Nephron progenitor cell (in vitro differentiated cells): ENCODE results near the gene SIDT1.
"Not testable (repeated sequence)": the region's sequence is repeated elsewhere in the genome, so short reads cannot be mapped to it uniquely, and the experiment has no call there.

Experiments
- DNase-seq: peaks from one replicate; pipeline ENCODE4 v3.0.0; 2021
- H3K27ac Mint-ChIP-seq: 2 replicates; pipeline ENCODE4 v1.8.0; 2021; ENCODE audit warnings: mild to moderate bottlenecking, moderate library complexity, mixed read lengths
- H3K27me3 Mint-ChIP-seq: 2 replicates; pipeline ENCODE4 v1.8.0; 2021; ENCODE audit warnings: mild to moderate bottlenecking, low read depth, mixed read lengths; ENCODE audit not compliant: poor library complexity
- H3K36me3 Mint-ChIP-seq: 2 replicates; pipeline ENCODE4 v1.8.0; 2021; ENCODE audit warnings: low read depth, mixed read lengths
- H3K4me1 Mint-ChIP-seq: 2 replicates; pipeline ENCODE4 v1.8.0; 2021; ENCODE audit warnings: mixed read lengths
- H3K4me3 Mint-ChIP-seq: 2 replicates; pipeline ENCODE4 v1.8.0; 2021; ENCODE audit warnings: mild to moderate bottlenecking, moderate library complexity, mixed read lengths
- H3K9me3 Mint-ChIP-seq: 2 replicates; pipeline ENCODE4 v1.8.0; 2021; ENCODE audit warnings: mild to moderate bottlenecking, moderate library complexity, mixed read lengths
- TF ChIP-seq, protein P1 (sequence below): fragments of 200-600 bp; sonication (generic); IDR thresholded peaks from 2 replicates; pipeline ENCODE4 v1.5.0; 2021; ENCODE audit warnings: antibody characterized with exemption

SIDT1 gene

DNA sequence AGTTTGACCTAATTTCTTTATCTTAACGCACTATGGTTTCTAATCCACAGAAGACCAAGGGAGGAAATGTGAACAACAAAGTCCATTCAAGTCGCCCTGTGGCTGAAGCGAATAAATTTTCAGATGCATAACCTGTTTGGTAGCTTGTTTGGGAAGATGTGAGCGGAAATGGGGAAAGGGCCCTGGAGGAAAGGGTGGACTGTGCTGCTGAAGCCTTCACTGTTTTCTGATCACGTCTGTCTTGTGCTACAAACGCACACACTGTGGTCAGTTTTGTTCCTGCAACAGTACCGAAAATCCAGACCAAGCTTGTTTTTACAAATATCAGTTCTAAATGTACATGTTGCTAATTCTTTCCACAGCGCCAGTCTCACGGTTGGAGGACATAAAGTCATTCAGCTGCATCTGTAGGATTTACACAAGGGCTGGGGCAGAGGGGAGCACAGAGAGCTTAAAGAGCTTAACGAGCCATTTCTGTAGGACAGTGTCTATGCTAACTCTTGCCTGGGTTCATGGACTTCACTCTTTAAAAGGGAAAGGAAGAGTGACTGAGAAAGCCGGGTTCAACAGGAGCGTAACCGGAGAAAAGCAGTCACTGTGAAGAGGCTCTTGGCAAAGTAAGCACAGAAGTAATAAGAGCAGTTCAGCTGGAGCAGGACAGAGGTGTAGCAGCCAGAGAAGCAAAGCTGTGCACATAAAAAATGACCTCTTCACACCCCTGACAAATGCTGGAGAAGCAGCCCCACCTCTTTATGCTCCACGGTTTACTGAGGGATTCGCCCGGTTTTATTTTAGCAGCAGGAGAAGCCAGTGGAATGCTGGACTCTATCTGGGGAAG, 97.4 kb downstream of the SIDT1 start:
- no peak for DNase-seq
- peaks cover 49% of the 10 kb centered on the region for H3K4me1 Mint-ChIP-seq
- H3K4me3 Mint-ChIP-seq = peak overlapping the region; percentile 33
- H3K27me3 Mint-ChIP-seq = peaks cover 26% of the 10 kb centered on the region
- H3K9me3 Mint-ChIP-seq = no peaks in the 10 kb centered on the region
- peak overlapping the region; percentile 97 for H3K27ac Mint-ChIP-seq
- no peaks in the 10 kb centered on the region for H3K36me3 Mint-ChIP-seq
- TF ChIP-seq, protein P1, sequence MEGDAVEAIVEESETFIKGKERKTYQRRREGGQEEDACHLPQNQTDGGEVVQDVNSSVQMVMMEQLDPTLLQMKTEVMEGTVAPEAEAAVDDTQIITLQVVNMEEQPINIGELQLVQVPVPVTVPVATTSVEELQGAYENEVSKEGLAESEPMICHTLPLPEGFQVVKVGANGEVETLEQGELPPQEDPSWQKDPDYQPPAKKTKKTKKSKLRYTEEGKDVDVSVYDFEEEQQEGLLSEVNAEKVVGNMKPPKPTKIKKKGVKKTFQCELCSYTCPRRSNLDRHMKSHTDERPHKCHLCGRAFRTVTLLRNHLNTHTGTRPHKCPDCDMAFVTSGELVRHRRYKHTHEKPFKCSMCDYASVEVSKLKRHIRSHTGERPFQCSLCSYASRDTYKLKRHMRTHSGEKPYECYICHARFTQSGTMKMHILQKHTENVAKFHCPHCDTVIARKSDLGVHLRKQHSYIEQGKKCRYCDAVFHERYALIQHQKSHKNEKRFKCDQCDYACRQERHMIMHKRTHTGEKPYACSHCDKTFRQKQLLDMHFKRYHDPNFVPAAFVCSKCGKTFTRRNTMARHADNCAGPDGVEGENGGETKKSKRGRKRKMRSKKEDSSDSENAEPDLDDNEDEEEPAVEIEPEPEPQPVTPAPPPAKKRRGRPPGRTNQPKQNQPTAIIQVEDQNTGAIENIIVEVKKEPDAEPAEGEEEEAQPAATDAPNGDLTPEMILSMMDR = no peak

DNA sequence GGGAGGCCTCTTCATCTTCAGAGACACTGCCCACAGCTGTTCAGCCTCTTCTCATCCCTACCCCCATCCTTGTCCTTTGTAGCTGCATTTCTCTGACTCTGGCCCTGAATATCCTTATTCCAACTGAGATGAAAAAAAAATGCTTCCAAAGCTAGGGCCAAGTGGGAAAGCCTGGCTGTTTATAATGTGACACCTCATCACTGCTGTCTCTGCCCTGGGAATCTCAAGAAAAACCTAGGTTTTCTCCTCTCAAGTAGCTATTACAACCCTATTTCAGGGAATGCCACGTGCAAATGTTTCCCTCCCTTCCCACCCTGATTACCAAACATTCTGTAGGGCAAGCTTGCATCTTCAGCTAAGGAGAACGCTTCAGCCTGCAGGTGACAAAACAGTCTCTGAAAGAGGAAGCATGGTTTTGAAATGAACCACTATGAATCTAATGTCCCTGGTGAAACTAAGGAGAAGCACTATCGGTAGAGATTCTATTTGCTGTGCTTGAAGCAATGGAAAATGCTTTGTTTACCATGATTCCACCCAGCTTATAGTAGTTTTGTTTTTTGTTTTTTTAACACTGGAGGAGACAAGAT, 98.7 kb downstream of the SIDT1 start:
- H3K36me3 Mint-ChIP-seq = no peaks in the 10 kb centered on the region
- DNase-seq = no peak
- TF ChIP-seq, protein P1 = no peak
- H3K4me3 Mint-ChIP-seq = peak overlapping the region; percentile 39
- peak overlapping the region; percentile 97 for H3K27ac Mint-ChIP-seq
- H3K27me3 Mint-ChIP-seq = peaks cover 14% of the 10 kb centered on the region
- H3K9me3 Mint-ChIP-seq = no peaks in the 10 kb centered on the region
- H3K4me1 Mint-ChIP-seq = peaks cover 47% of the 10 kb centered on the region

DNA sequence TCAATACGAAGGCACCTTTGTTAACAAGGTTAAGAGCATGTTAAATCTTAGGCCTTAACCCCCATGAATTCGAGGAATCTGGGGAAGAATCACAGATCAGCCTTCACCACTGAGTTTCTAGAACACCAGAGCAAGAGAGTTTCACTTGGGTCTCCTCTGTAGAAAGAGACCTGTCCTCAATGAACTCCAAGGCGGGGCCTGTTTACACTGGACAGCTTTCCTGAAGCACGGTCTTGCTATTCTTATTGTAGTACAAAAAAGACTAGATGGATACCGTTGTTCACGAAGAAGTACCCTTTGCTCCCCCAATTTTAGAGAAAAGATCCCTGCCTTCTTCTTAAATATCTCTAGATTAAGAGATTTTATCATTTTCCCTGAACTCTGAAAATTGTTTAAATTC, 99.2 kb downstream of the SIDT1 start:
- H3K9me3 Mint-ChIP-seq = no peaks in the 10 kb centered on the region

DNA sequence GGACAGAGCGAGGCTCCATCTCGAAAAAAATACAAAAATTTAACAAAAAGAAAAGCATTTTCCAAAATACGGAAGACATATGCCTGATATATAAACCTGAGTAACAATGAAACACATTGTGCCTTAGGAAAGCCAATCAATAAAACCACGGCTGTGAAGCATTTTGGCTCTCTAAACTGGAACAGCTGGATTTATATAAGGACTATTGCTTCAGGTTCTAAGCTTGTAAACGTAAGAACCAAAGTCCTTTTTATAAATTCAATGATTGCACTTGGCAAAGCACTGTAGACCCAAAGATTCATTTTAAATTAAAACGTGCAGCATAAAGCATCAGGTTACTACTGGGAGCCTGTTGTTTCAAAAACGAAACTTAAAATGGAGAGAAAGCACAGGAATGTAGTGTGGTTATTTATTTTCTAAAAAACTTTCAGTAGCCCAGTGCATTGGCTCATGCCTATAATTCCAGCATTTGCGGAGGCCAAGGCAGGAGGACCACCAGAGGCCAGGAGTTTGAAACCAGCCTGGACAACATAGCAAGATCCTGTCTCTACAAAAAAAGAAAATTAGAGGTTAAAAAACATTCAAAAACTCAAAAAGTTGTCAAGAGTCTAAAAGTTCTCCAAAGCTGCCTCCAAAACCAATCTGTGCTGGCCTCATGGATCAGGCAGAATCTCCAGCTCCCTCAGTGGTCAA, 102.6 kb downstream of the SIDT1 start:
- Mint-ChIP-seq H3K9me3 (no peaks in the 10 kb centered on the region), H3K4me1 (peaks cover 15% of the 10 kb centered on the region), H3K27me3 (no peaks in the 10 kb centered on the region), H3K36me3 (no peaks in the 10 kb centered on the region), H3K4me3 (no peak overlapping the region), H3K27ac (no peak overlapping the region)
- TF ChIP-seq, protein P1 = no peak
- no peak for DNase-seq

More for the DNA sequence above, 99.2 kb downstream of the SIDT1 start:
- Mint-ChIP-seq H3K27ac (no peak overlapping the region), H3K4me3 (no peak overlapping the region), H3K4me1 (peaks cover 42% of the 10 kb centered on the region), H3K27me3 (peaks cover 9% of the 10 kb centered on the region), H3K36me3 (no peaks in the 10 kb centered on the region)
- TF ChIP-seq, protein P1 = no peak
- no peak for DNase-seq

DNA sequence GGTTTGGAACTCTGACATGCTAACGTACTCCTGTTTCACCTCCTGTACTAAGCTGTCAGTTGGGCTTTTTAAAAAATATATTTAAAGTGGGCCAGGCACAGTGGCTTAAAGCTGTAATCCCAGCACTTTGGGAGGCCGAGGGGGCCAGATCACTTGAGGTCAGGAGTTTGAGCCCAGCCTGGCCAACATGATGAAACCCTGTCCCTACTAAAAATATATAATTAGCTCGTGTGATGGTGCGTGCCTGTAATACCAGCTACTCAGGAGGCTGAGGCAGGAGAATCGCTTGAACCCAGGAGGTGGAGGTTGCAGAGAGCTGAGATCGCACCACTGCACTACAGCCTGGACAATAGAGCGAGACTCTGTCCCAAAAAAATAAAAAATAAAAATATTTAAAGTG, 103.7 kb downstream of the SIDT1 start:
- not testable (repeated sequence) for H3K27ac Mint-ChIP-seq, DNase-seq, H3K27me3 Mint-ChIP-seq, H3K4me3 Mint-ChIP-seq, H3K36me3 Mint-ChIP-seq, H3K9me3 Mint-ChIP-seq, H3K4me1 Mint-ChIP-seq

DNA sequence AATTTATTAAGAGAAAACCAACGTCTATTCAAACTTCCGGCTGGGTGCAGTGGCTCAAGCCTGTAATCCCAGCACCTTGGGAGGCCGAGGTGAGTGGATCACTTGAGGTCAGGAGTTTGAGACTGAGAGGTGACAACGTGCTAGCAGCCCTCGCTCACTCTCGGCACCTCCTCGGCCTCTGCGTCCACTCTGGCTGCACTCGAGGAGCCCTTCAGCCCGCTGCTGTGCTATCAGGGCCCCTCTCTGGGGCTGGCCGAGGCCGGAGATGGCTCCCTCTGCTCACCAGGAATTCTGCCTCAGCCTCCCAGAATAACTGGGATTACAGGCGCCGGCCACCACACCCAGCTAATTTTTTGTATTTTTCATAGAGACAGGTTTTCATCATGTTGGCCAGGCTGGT, 105.4 kb downstream of the SIDT1 start:
- H3K9me3 Mint-ChIP-seq = peaks cover 5% of the 10 kb centered on the region
- H3K4me3 Mint-ChIP-seq = no peak overlapping the region
- no peaks in the 10 kb centered on the region for H3K4me1 Mint-ChIP-seq
- TF ChIP-seq, protein P1 = no peak
- no peak overlapping the region for H3K27ac Mint-ChIP-seq
- DNase-seq = no peak
- H3K36me3 Mint-ChIP-seq = no peaks in the 10 kb centered on the region
- H3K27me3 Mint-ChIP-seq = no peaks in the 10 kb centered on the region
